HCT116 (cell line): Measurements from ENCODE around the gene PTDSS2. TPM values are rescaled to one million over a fixed set of nuclear protein-coding genes. Genes with fewer than 3 reads are reported as not detected.

Experiments
- ATAC-seq: fragments of 200-7000 bp; cut with Tn5 transposase; 2 replicates; pipeline ENCODE4 v1.9.1; 2020; ENCODE audit warnings: mild to moderate bottlenecking, moderate library complexity
- BruUV-seq: library from RNA; stranded (reverse); fragments of 400-500 nt; replicated peaks from 2 replicates; lab custom pipeline; 2021; lab: Mats Ljungman, UMichigan
- CTCF ChIA-PET: fragments of 300-600 bp; sonication (Branson Sonifier 250); formaldehyde crosslinking; loops from one replicate; lab custom pipeline; 2021; ENCODE audit warnings: antibody characterized with exemption; lab: Charles Lee
- POLR2A ChIA-PET: fragments of 300-600, 350-600 bp; sonication (Branson Sonifier 250); formaldehyde crosslinking; loops from one replicate; lab custom pipeline; 2021; ENCODE audit warnings: antibody characterized with exemption; lab: Charles Lee
- RAD21 ChIA-PET, 2 experiments: fragments of 300-600 bp; sonication (Branson Sonifier 250); formaldehyde crosslinking; loops; one replicate each; lab custom pipeline; 2023; ENCODE audit warnings: low total read pairs in 2 of 2; ENCODE audit not compliant: uncharacterized antibody in 2 of 2, unreplicated experiment in 2 of 2, low non-redundant PET in 1 of 2; lab: Charles Lee
- DNase-seq: peaks from one replicate; pipeline ENCODE4 v3.0.0-alpha.2; 2010; ENCODE audit warnings: low read depth, low spot score
- H2AFZ ChIP-seq: fragments of 200-600 bp; shearing (Covaris generic), sonication (generic); 2 replicates; pipeline ENCODE4 v1.6.1; 2017; ENCODE audit warnings: low read depth, mixed run types, mixed read lengths, antibody characterized with exemption, low read length; ENCODE audit not compliant: poor library complexity, severe bottlenecking
- H3K27ac ChIP-seq: 2 replicates; pipeline ENCODE4 v1.5.1; 2012; ENCODE audit warnings: low read depth, low read length
- H3K27me3 ChIP-seq: fragments of 200-600 bp; sonication (generic); 2 replicates; pipeline ENCODE4 v1.6.1; 2016; ENCODE audit warnings: mixed run types, low read length, mixed read lengths; ENCODE audit not compliant: insufficient read depth
- H3K36me3 ChIP-seq, 2 experiments: fragments of 200-500 bp in 1 of 2; fragments of 200-600 bp in 1 of 2; sonication (Bioruptor generic) in 1 of 2; sonication (generic) in 1 of 2; 2 replicates each; pipeline versions ENCODE4 v1.5.1 to v1.6.1; 2014 to 2016; ENCODE audit warnings: low read length in 2 of 2, inconsistent platforms in 1 of 2, mixed read lengths in 1 of 2, mixed run types in 1 of 2; ENCODE audit not compliant: insufficient read depth in 2 of 2, control insufficient read depth in 1 of 2
- H3K4me1 ChIP-seq, 2 experiments: fragments of 200-600 bp in 1 of 2; sonication (generic) in 1 of 2; 2 replicates each; pipeline versions ENCODE4 v1.5.1 to v1.6.1; 2012 to 2017; ENCODE audit warnings: low read length in 2 of 2, inconsistent platforms in 1 of 2, mild to moderate bottlenecking in 1 of 2, mixed read lengths in 1 of 2, mixed run types in 1 of 2, moderate library complexity in 1 of 2; ENCODE audit not compliant: insufficient read depth in 2 of 2, control insufficient read depth in 1 of 2
- H3K4me2 ChIP-seq: fragments of 200-600 bp; sonication (generic); 2 replicates; pipeline ENCODE4 v1.6.1; 2017; ENCODE audit warnings: mixed run types, low read length, mixed read lengths
- H3K4me3 ChIP-seq, 2 experiments: fragments of 200-600 bp in 1 of 2; sonication (generic) in 1 of 2; replicated peaks in 1 of 2; 2 replicates each; pipeline ENCODE4 v1.5.1; 2011 to 2016; ENCODE audit warnings: low read length in 2 of 2, control low read depth in 1 of 2, low read depth in 1 of 2, mild to moderate bottlenecking in 1 of 2, mixed read lengths in 1 of 2, mixed run types in 1 of 2
- H3K79me2 ChIP-seq: fragments of 200-600 bp; sonication (generic); 2 replicates; pipeline ENCODE4 v1.6.1; 2017; ENCODE audit warnings: mild to moderate bottlenecking, mixed run types, low read length, moderate library complexity, mixed read lengths; ENCODE audit not compliant: insufficient read depth
- H3K9ac ChIP-seq: fragments of 200-600 bp; sonication (generic); 2 replicates; pipeline ENCODE4 v1.6.1; 2016; ENCODE audit warnings: low read length, mixed read lengths
- H3K9me2 ChIP-seq: fragments of 200-600 bp; sonication (generic), shearing (Covaris generic); 2 replicates; pipeline ENCODE4 v1.6.1; 2017; ENCODE audit warnings: mixed run types, mild to moderate bottlenecking, moderate library complexity; ENCODE audit not compliant: insufficient read depth
- H3K9me3 ChIP-seq, 2 experiments: fragments of 200-500 bp in 1 of 2; fragments of 200-600 bp in 1 of 2; sonication (Bioruptor generic) in 1 of 2; sonication (generic) in 1 of 2; 2 replicates each; pipeline ENCODE4 v1.6.1; 2014 to 2017; ENCODE audit warnings: low read length in 2 of 2, mixed read lengths in 2 of 2, inconsistent platforms in 1 of 2, low read depth in 1 of 2, mild to moderate bottlenecking in 1 of 2, mixed run types in 1 of 2, moderate library complexity in 1 of 2; ENCODE audit not compliant: control insufficient read depth in 1 of 2, insufficient read depth in 1 of 2
- H4K20me1 ChIP-seq: fragments of 200-600 bp; sonication (generic), shearing (Covaris generic); 2 replicates; pipeline ENCODE4 v1.6.1; 2017; ENCODE audit warnings: mixed run types, mild to moderate bottlenecking, moderate library complexity; ENCODE audit not compliant: insufficient read depth
- CBX3 ChIP-seq: IDR thresholded peaks from 2 replicates; pipeline ENCODE4 v1.6.1; 2012; ENCODE audit warnings: low read depth
- CEBPB ChIP-seq: IDR thresholded peaks from 2 replicates; pipeline ENCODE4 v1.6.1; 2012; ENCODE audit warnings: low read depth
- EGR1 ChIP-seq: IDR thresholded peaks from 2 replicates; pipeline ENCODE4 v1.6.1; 2012; ENCODE audit warnings: low read depth
- ELF1 ChIP-seq: IDR thresholded peaks from 2 replicates; pipeline ENCODE4 v1.6.1; 2012; ENCODE audit warnings: low read depth, borderline replicate concordance
- EZH2 ChIP-seq: fragments of 200-600 bp; sonication (generic); IDR thresholded peaks from 2 replicates; pipeline ENCODE4 v1.6.1; 2017; ENCODE audit warnings: antibody characterized with exemption, mixed run types
- EZH2phosphoT487 ChIP-seq: fragments of 200-600 bp; IDR thresholded peaks from 2 replicates; pipeline ENCODE4 v1.6.1; 2018; ENCODE audit warnings: antibody characterized with exemption, borderline replicate concordance
- FOSL1 ChIP-seq: IDR thresholded peaks from 2 replicates; pipeline ENCODE4 v1.6.1; 2012; ENCODE audit warnings: low read depth
- JUND ChIP-seq: IDR thresholded peaks from 2 replicates; pipeline ENCODE4 v1.6.1; 2012
- POLR2A ChIP-seq: IDR thresholded peaks from 2 replicates; pipeline ENCODE4 v1.7.0; 2011; ENCODE audit warnings: borderline replicate concordance; ENCODE audit not compliant: insufficient read depth, insufficient read length; ENCODE audit errors: extremely low read depth
- POLR2AphosphoS5 ChIP-seq: IDR thresholded peaks from 2 replicates; pipeline ENCODE4 v1.6.1; 2011; ENCODE audit warnings: mild to moderate bottlenecking, low read depth, low read length, moderate library complexity
- RAD21 ChIP-seq: IDR thresholded peaks from 2 replicates; pipeline ENCODE4 v1.6.1; 2012; ENCODE audit warnings: low read depth, mild to moderate bottlenecking
- SIN3A ChIP-seq: IDR thresholded peaks from 2 replicates; pipeline ENCODE4 v1.6.1; 2012; ENCODE audit warnings: low read depth
- SP1 ChIP-seq: IDR thresholded peaks from 2 replicates; pipeline ENCODE4 v1.6.1; 2012; ENCODE audit warnings: low read depth
- SRF ChIP-seq: IDR thresholded peaks from 2 replicates; pipeline ENCODE4 v1.6.1; 2012; ENCODE audit warnings: low read depth
- TCF7L2 ChIP-seq: IDR thresholded peaks from 2 replicates; pipeline ENCODE4 v1.7.0; 2011; ENCODE audit warnings: borderline replicate concordance, inconsistent platforms; ENCODE audit not compliant: insufficient read depth, insufficient read length; ENCODE audit errors: extremely low read depth
- YY1 ChIP-seq: IDR thresholded peaks from 2 replicates; pipeline ENCODE4 v1.6.1; 2011; ENCODE audit warnings: low read length, low read depth, moderate library complexity, mild to moderate bottlenecking; ENCODE audit not compliant: insufficient replicate concordance; ENCODE audit errors: extremely low read depth
- ZNF274 ChIP-seq: fragments of 200-500 bp; sonication (Bioruptor generic); IDR thresholded peaks from 2 replicates; pipeline ENCODE4 v1.6.1; 2014; ENCODE audit warnings: mild to moderate bottlenecking, low read depth, low read length, inconsistent platforms
- intact Hi-C: fragments of 100-400 bp; cut with micrococcal nuclease; formaldehyde crosslinking; loops from 2 replicates; pipeline ENCODE4 v1.10.0; 2022
- total RNA-seq: library from RNA; stranded (reverse); gene quantifications from one replicate; pipeline ENCODE4 v1.2.1, GENCODE V29; 2021; ENCODE audit not compliant: unreplicated experiment
- TF ChIP-seq, protein P1 (sequence below): IDR thresholded peaks from 2 replicates; pipeline ENCODE4 v1.6.1; 2012; ENCODE audit warnings: low read depth
- TF ChIP-seq, protein P2 (sequence below): IDR thresholded peaks from 2 replicates; pipeline ENCODE4 v1.6.1; 2012
- TF ChIP-seq, protein P3 (sequence below), 3 experiments: fragments of 200-600 bp in 1 of 3; sonication (generic) in 1 of 3; IDR thresholded peaks in 2 of 3; conservative IDR thresholded peaks in 1 of 3; 2 replicates each; pipeline ENCODE4 v1.5.1; 2012 to 2017; ENCODE audit warnings: low read depth in 2 of 3, low read length in 2 of 3, antibody characterized with exemption in 1 of 3, borderline replicate concordance in 1 of 3, control low read depth in 1 of 3, mild to moderate bottlenecking in 1 of 3, mixed read lengths in 1 of 3, mixed run types in 1 of 3, moderate library complexity in 1 of 3; ENCODE audit not compliant: insufficient read depth in 1 of 3

PTDSS2 gene
- total RNA-seq, 1 experiment from 2014 or later: 40.1 TPM

DNA sequence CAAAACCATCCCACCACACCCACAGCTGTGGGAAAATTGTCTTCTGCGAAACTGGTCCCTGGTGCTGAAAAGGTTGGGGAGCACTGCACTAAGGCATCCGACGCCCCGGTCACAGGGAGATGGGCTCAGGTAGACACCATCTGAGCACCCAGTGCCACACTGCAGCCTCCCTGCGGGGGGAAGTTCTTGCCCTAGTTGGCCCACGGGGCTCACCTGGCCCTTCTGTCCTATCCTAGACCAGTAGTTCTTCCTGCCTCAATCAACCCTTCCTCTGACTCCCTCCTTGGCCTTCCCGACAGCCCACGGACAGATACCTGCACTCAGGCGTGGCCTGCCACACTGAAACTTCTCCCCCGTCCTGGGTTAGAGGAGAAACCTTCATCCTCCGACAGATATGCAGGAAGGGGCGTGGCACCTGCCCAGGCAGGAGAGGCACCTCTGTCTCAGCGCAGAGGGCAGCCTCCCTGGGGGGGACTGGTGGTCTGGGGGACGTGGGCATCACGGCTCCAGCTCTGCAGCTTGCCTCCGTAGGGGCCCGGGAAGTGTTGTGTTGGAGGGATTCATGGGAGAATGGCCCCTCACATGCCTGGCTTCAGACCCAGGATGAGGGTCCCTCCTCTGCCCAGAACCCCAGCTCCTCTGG is 12.7 kb upstream of the PTDSS2 start:
- no peaks in the 10 kb centered on the region for H3K9me2 ChIP-seq
- intact Hi-C loops: no loop called here
- no peaks in the 10 kb centered on the region; a peak in 1 of 4 replicates for H3K9me3 ChIP-seq
- no peak overlapping the region for H3K9ac ChIP-seq
- POLR2A ChIA-PET: interaction anchor here (0.6 kb wide), 1 partner anchor 10 kb away, joined by 3 read pairs; no protein-coding TSS in a partner anchor
- H3K79me2 ChIP-seq: peaks cover 14% of the 10 kb centered on the region; the same call in 1 of the 2 replicates
- ATAC-seq: no peak
- H4K20me1 ChIP-seq: no peaks in the 10 kb centered on the region
- no peak for TF ChIP-seq POLR2AphosphoS5
- TF ChIP-seq, protein P1, sequence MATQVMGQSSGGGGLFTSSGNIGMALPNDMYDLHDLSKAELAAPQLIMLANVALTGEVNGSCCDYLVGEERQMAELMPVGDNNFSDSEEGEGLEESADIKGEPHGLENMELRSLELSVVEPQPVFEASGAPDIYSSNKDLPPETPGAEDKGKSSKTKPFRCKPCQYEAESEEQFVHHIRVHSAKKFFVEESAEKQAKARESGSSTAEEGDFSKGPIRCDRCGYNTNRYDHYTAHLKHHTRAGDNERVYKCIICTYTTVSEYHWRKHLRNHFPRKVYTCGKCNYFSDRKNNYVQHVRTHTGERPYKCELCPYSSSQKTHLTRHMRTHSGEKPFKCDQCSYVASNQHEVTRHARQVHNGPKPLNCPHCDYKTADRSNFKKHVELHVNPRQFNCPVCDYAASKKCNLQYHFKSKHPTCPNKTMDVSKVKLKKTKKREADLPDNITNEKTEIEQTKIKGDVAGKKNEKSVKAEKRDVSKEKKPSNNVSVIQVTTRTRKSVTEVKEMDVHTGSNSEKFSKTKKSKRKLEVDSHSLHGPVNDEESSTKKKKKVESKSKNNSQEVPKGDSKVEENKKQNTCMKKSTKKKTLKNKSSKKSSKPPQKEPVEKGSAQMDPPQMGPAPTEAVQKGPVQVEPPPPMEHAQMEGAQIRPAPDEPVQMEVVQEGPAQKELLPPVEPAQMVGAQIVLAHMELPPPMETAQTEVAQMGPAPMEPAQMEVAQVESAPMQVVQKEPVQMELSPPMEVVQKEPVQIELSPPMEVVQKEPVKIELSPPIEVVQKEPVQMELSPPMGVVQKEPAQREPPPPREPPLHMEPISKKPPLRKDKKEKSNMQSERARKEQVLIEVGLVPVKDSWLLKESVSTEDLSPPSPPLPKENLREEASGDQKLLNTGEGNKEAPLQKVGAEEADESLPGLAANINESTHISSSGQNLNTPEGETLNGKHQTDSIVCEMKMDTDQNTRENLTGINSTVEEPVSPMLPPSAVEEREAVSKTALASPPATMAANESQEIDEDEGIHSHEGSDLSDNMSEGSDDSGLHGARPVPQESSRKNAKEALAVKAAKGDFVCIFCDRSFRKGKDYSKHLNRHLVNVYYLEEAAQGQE: no peak
- no peak for TF ChIP-seq EZH2
- TF ChIP-seq SRF: no peak
- TF ChIP-seq SIN3A: no peak
- no peak for TF ChIP-seq CBX3
- no peak for TF ChIP-seq POLR2A
- TF ChIP-seq, protein P2, sequence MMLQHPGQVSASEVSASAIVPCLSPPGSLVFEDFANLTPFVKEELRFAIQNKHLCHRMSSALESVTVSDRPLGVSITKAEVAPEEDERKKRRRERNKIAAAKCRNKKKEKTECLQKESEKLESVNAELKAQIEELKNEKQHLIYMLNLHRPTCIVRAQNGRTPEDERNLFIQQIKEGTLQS: no peak
- no peak for TF ChIP-seq CEBPB
- TF ChIP-seq, protein P3, sequence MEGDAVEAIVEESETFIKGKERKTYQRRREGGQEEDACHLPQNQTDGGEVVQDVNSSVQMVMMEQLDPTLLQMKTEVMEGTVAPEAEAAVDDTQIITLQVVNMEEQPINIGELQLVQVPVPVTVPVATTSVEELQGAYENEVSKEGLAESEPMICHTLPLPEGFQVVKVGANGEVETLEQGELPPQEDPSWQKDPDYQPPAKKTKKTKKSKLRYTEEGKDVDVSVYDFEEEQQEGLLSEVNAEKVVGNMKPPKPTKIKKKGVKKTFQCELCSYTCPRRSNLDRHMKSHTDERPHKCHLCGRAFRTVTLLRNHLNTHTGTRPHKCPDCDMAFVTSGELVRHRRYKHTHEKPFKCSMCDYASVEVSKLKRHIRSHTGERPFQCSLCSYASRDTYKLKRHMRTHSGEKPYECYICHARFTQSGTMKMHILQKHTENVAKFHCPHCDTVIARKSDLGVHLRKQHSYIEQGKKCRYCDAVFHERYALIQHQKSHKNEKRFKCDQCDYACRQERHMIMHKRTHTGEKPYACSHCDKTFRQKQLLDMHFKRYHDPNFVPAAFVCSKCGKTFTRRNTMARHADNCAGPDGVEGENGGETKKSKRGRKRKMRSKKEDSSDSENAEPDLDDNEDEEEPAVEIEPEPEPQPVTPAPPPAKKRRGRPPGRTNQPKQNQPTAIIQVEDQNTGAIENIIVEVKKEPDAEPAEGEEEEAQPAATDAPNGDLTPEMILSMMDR (IDR thresholded peaks at IDR 0.05 in 2 of 3, conservative IDR thresholded peaks at IDR 0.05 in 1 of 3; ENCODE audit: borderline replicate concordance in 1 of 3, insufficient read depth in 1 of 3, low read depth in 2 of 3, low read length in 2 of 3): no peak
- TF ChIP-seq ZNF274: no peak
- no peak for TF ChIP-seq ELF1
- no peak for TF ChIP-seq TCF7L2
- no peak for TF ChIP-seq RAD21
- no peak for TF ChIP-seq EZH2phosphoT487
- no peak for TF ChIP-seq JUND
- no peak for TF ChIP-seq YY1
- no peak for TF ChIP-seq EGR1
- TF ChIP-seq FOSL1: no peak
- TF ChIP-seq SP1: no peak
- H3K4me2 ChIP-seq: no peak overlapping the region
- no peak overlapping the region for H3K27ac ChIP-seq
- CTCF ChIA-PET: no interaction called here
- no peak for DNase-seq
- H3K36me3 ChIP-seq: 0 out of 4 replicates have a peak, but pooled peaks cover 0 to 3% of the 10 kb centered on the region in 2 experiments
- no peak overlapping the region for H3K4me3 ChIP-seq
- no TSS peak for BruUV-seq
- no peak overlapping the region for H2AFZ ChIP-seq
- H3K27me3 ChIP-seq: no peaks in the 10 kb centered on the region
- RAD21 ChIA-PET: no interaction called here
- H3K4me1 ChIP-seq: peaks cover 5 to 14% of the 10 kb centered on the region in 2 experiments; a peak in 3 of 4 replicates
